ENCODE data around the gene TMEM101. TPM values are rescaled to one million over a fixed set of nuclear protein-coding genes. Genes with fewer than 3 reads are reported as not detected.

Gene TMEM101
- total and polyA plus RNA-seq, 10 of the 15 experiments (the other 5 are each of a cell fraction or from before 2014, with no cell fraction given), result 18.4 to 72.5 (median 35.9) TPM

DNA sequence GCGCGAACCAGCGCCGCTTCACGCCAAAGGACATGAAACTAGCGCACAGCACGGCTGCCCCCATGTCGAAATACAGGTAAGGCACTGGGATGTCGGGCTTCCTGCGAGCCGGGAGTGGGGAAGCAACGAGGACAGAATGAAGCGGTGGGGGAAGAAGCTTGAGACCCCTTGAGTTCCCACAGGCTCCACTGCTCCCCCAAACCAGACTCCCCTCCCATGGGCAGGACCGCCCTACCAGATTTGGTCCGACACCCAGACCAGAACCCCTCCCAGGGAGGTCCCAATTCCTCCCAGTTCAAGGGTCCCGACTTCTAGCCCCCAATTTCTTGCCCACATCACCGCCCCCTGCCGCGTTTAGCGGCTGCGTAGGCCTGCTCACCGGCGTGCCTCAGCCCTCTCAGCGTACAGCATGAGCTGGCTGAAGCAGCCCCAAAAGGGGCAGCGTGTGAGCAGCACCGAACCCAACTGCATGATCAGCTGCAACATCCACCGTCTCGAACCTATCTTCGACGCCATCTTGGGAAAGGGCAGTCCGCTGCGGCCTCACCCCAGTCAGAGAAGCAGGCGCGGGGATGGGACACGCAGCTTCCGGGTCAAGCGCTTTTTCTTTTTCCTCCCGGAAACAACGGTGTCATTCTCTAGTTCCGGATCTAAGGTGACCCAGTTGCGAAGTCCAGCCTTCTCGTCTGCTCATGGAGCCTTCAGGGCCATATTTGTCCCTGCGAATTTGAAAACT, at the start of gene TMEM101 (continued):
- TF ChIP-seq, protein P1, sequence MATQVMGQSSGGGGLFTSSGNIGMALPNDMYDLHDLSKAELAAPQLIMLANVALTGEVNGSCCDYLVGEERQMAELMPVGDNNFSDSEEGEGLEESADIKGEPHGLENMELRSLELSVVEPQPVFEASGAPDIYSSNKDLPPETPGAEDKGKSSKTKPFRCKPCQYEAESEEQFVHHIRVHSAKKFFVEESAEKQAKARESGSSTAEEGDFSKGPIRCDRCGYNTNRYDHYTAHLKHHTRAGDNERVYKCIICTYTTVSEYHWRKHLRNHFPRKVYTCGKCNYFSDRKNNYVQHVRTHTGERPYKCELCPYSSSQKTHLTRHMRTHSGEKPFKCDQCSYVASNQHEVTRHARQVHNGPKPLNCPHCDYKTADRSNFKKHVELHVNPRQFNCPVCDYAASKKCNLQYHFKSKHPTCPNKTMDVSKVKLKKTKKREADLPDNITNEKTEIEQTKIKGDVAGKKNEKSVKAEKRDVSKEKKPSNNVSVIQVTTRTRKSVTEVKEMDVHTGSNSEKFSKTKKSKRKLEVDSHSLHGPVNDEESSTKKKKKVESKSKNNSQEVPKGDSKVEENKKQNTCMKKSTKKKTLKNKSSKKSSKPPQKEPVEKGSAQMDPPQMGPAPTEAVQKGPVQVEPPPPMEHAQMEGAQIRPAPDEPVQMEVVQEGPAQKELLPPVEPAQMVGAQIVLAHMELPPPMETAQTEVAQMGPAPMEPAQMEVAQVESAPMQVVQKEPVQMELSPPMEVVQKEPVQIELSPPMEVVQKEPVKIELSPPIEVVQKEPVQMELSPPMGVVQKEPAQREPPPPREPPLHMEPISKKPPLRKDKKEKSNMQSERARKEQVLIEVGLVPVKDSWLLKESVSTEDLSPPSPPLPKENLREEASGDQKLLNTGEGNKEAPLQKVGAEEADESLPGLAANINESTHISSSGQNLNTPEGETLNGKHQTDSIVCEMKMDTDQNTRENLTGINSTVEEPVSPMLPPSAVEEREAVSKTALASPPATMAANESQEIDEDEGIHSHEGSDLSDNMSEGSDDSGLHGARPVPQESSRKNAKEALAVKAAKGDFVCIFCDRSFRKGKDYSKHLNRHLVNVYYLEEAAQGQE (IDR thresholded peaks at IDR 0.05; ENCODE audit: low read depth, low read length), result 0 out of 2 replicates have a peak, but pooled peaks have one; percentile 18
- peak; percentile 98 for TF ChIP-seq SIX5 (IDR thresholded peaks at IDR 0.05; ENCODE audit: low read depth, low read length, severe bottlenecking)
- no peak for TF ChIP-seq FOXK2 (IDR thresholded peaks at IDR 0.05)
- peak; percentile 88 for TF ChIP-seq NR2C2 (IDR thresholded peaks at IDR 0.05; ENCODE audit: borderline replicate concordance, control insufficient read depth, insufficient read length, low read depth)
- no peak for TF ChIP-seq SUZ12 (IDR thresholded peaks at IDR 0.05; ENCODE audit: unreplicated experiment)
- TF ChIP-seq SMAD5 (IDR thresholded peaks at IDR 0.05; ENCODE audit: low read depth), result no peak
- TF ChIP-seq BMI1 (IDR thresholded peaks at IDR 0.05; ENCODE audit: borderline replicate concordance), result no peak
- TF ChIP-seq SMARCA5 (IDR thresholded peaks at IDR 0.05), result peak; percentile 81; the same call in 1 of the 2 replicates
- TF ChIP-seq, protein P2, sequence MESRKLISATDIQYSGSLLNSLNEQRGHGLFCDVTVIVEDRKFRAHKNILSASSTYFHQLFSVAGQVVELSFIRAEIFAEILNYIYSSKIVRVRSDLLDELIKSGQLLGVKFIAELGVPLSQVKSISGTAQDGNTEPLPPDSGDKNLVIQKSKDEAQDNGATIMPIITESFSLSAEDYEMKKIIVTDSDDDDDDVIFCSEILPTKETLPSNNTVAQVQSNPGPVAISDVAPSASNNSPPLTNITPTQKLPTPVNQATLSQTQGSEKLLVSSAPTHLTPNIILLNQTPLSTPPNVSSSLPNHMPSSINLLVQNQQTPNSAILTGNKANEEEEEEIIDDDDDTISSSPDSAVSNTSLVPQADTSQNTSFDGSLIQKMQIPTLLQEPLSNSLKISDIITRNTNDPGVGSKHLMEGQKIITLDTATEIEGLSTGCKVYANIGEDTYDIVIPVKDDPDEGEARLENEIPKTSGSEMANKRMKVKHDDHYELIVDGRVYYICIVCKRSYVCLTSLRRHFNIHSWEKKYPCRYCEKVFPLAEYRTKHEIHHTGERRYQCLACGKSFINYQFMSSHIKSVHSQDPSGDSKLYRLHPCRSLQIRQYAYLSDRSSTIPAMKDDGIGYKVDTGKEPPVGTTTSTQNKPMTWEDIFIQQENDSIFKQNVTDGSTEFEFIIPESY (IDR thresholded peaks at IDR 0.05), result no peak
- no peak for TF ChIP-seq SMC3 (IDR thresholded peaks at IDR 0.05; ENCODE audit: borderline replicate concordance, low read length)
- TF ChIP-seq RELA (IDR thresholded peaks at IDR 0.05; ENCODE audit: borderline replicate concordance, partially characterized antibody), result peak; percentile 90
- TF ChIP-seq JUNB (IDR thresholded peaks at IDR 0.05), result no peak
- TF ChIP-seq SIN3A (IDR thresholded peaks at IDR 0.05; ENCODE audit: low read depth, low read length), result peak; percentile 89
- TF ChIP-seq IKZF1 (conservative IDR thresholded peaks at IDR 0.05), result peak; percentile 99
- TF ChIP-seq, protein P3, sequence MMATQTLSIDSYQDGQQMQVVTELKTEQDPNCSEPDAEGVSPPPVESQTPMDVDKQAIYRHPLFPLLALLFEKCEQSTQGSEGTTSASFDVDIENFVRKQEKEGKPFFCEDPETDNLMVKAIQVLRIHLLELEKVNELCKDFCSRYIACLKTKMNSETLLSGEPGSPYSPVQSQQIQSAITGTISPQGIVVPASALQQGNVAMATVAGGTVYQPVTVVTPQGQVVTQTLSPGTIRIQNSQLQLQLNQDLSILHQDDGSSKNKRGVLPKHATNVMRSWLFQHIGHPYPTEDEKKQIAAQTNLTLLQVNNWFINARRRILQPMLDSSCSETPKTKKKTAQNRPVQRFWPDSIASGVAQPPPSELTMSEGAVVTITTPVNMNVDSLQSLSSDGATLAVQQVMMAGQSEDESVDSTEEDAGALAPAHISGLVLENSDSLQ (IDR thresholded peaks at IDR 0.05), result peak; percentile 45
- peak; percentile 73; the same call in 1 of the 2 replicates for TF ChIP-seq PML (IDR thresholded peaks at IDR 0.05; ENCODE audit: low read length)
- no peak for TF ChIP-seq CHD4 (IDR thresholded peaks at IDR 0.05)
- TF ChIP-seq, protein P4, sequence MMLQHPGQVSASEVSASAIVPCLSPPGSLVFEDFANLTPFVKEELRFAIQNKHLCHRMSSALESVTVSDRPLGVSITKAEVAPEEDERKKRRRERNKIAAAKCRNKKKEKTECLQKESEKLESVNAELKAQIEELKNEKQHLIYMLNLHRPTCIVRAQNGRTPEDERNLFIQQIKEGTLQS (IDR thresholded peaks at IDR 0.05; ENCODE audit: borderline replicate concordance, extremely low read depth, low read depth, low read length), result no peak
- peak; percentile 97; the same call in 1 of the 2 replicates for TF ChIP-seq WRNIP1 (IDR thresholded peaks at IDR 0.05; ENCODE audit: borderline replicate concordance, low read depth, low read length)
- TF ChIP-seq, protein P5, sequence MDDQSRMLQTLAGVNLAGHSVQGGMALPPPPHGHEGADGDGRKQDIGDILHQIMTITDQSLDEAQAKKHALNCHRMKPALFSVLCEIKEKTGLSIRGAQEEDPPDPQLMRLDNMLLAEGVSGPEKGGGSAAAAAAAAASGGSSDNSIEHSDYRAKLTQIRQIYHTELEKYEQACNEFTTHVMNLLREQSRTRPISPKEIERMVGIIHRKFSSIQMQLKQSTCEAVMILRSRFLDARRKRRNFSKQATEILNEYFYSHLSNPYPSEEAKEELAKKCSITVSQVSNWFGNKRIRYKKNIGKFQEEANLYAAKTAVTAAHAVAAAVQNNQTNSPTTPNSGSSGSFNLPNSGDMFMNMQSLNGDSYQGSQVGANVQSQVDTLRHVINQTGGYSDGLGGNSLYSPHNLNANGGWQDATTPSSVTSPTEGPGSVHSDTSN (IDR thresholded peaks at IDR 0.05; ENCODE audit: insufficient replicate concordance, low read depth, low read length), result no peak
- peak; percentile 60; the same call in 1 of the 2 replicates for TF ChIP-seq ATF7 (IDR thresholded peaks at IDR 0.05; ENCODE audit: low read depth)
